Measurements from ENCODE around the gene SCYGR8. TPM values are rescaled to one million over a fixed set of nuclear protein-coding genes. Genes with fewer than 3 reads are reported as not detected.
"Not testable (repeated sequence)": the region's sequence is repeated elsewhere in the genome, so short reads cannot be mapped to it uniquely, and the experiment has no call there.

Gene SCYGR8
- total and polyA plus RNA-seq, 2 donors, result not detected

DNA sequence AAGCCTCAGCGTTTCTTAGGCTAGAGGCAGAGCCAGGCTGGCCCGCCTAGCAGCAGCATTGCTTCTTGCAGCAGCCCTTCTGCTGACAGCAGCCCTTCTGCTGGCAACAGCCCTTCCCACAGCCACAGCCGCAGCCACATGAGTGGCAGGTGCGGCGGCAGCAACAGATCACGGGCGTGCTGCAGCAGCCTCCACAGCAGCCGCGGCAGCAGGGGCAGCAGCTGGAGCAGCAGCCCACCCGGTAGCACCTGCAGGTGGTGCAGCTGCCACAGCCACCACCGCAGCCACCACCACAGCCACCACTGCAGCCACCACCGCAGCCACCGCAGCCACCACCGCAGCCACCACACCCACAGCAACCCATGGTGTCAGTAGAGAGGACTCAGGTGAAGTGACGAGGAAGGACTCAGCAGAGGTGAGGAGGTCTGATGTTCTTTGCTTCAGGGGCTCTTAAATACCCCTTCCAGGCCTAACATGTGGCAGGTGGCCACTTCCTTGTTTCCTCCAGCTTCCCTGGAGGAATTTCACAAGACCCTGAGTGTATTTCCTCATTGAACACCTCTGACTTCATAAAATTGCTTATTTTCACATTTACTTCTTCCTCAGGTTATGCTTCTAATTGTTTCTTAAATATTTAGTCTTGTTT is 21.2 kb upstream of the SCYGR8 start, which contains the start of gene SCYGR6:
Gene SCYGR6 (minus strand): TSS at position 364 of the 646 bp plus-strand sequence. CDS start 0 bp downstream, at position 364.
- Histone ChIP-seq H3K36me3 (ENCODE audit: insufficient read depth) (no peaks in the 10 kb centered on the region), H3K4me1 (ENCODE audit: insufficient read depth) (no peaks in the 10 kb centered on the region), H3K27ac (ENCODE audit: low read depth) (no peak within 1 kb of the TSS), H3K4me3 (ENCODE audit: low read depth, low read length) (no peak within 1 kb of the TSS)
- WGBS, result 91% methylated on average over 15 of the region's 15 CpGs
- no peak for DNase-seq (ENCODE audit: extremely low spot score)

GRCh38 chr2:227728035-227728434 is 17.7 kb upstream of the SCYGR8 start, which contains the start of gene SCYGR7:
Gene SCYGR7, plus strand, starts transcription at chr2:227728335. Its CDS starts 0 bp downstream, at chr2:227728335.
- 85% methylated on average over 5 of the region's 5 CpGs for WGBS

DNA sequence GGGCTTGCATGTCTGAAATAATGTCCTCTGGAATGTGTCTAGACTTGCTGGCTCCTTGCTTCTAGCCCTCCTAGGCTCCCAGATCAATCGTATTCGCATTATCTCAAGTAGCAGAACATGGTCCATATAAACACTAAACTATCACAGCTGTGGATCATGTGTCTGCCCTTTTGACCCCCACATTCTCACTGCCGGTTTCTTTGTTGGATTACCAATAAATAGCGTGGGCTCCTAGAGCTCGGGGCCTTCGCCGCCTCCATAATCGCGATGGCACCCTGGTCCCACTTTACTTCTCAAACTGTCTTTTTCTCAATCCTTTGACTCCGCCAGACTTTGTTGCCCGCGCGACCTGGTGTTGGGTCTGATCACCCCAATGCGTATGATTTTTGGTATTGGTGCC is 6.3 kb upstream of the SCYGR8 start:
- Histone ChIP-seq H3K36me3 (ENCODE audit: insufficient read depth) (no peaks in the 10 kb centered on the region), H3K4me3 (ENCODE audit: low read depth, low read length) (no peak overlapping the region), H3K4me1 (ENCODE audit: insufficient read depth) (no peaks in the 10 kb centered on the region), H3K27ac (ENCODE audit: low read depth) (no peak overlapping the region)
- WGBS, result 52% methylated on average over 14 of the region's 14 CpGs
- DNase-seq (ENCODE audit: extremely low spot score), result no peak

More at GRCh38 chr2:227728035-227728434, 17.7 kb upstream of the SCYGR8 start, which contains the start of gene SCYGR7:
- no peaks in the 10 kb centered on the region for H3K4me1 ChIP-seq (ENCODE audit: insufficient read depth)
- no peak within 1 kb of the TSS for H3K4me3 ChIP-seq (ENCODE audit: low read depth, low read length)
- H3K36me3 ChIP-seq (ENCODE audit: insufficient read depth), result no peaks in the 10 kb centered on the region
- DNase-seq (ENCODE audit: extremely low spot score), result no peak
- no peak within 1 kb of the TSS for H3K27ac ChIP-seq (ENCODE audit: low read depth)

GRCh38 chr2:227740705-227741104 is 5.0 kb upstream of the SCYGR8 start:
- H3K4me1 ChIP-seq (ENCODE audit: insufficient read depth); H3K36me3 ChIP-seq (ENCODE audit: insufficient read depth); H3K4me3 ChIP-seq (ENCODE audit: low read depth, low read length); DNase-seq (ENCODE audit: extremely low spot score); H3K27ac ChIP-seq (ENCODE audit: low read depth): not testable (repeated sequence)
- WGBS, result 74% methylated on average over 7 of the region's 7 CpGs

GRCh38 chr2:227748079-227748478 is 2.4 kb downstream of the SCYGR8 start:
- Histone ChIP-seq H3K36me3 (ENCODE audit: insufficient read depth) (no peaks in the 10 kb centered on the region), H3K27ac (ENCODE audit: low read depth) (no peak overlapping the region), H3K4me1 (ENCODE audit: insufficient read depth) (no peaks in the 10 kb centered on the region), H3K4me3 (ENCODE audit: low read depth, low read length) (no peak overlapping the region)
- DNase-seq (ENCODE audit: extremely low spot score), result no peak
- 67% methylated on average over 6 of the region's 6 CpGs for WGBS

- not testable (repeated sequence) for DNase-seq (ENCODE audit: extremely low spot score); H3K4me1 ChIP-seq (ENCODE audit: insufficient read depth); H3K4me3 ChIP-seq (ENCODE audit: low read depth, low read length); H3K27ac ChIP-seq (ENCODE audit: low read depth); H3K36me3 ChIP-seq (ENCODE audit: insufficient read depth)
- 75% methylated on average over 4 of the region's 4 CpGs for WGBS
Measured at GRCh38 chr2:227756261-227756660, 10.6 kb downstream of the SCYGR8 start.

- no peak for DNase-seq (ENCODE audit: extremely low spot score)
- H3K4me3 ChIP-seq (ENCODE audit: low read depth, low read length), result no peak overlapping the region
- no peak overlapping the region for H3K27ac ChIP-seq (ENCODE audit: low read depth)
- H3K4me1 ChIP-seq (ENCODE audit: insufficient read depth), result no peaks in the 10 kb centered on the region
- no peaks in the 10 kb centered on the region for H3K36me3 ChIP-seq (ENCODE audit: insufficient read depth)
- 69% methylated on average over 13 of the region's 13 CpGs for WGBS
Measured at GRCh38 chr2:227759411-227760118, 13.9 kb downstream of the SCYGR8 start.

GRCh38 chr2:227761740-227762476 is 16.2 kb downstream of the SCYGR8 start:
- no peaks in the 10 kb centered on the region for H3K36me3 ChIP-seq (ENCODE audit: insufficient read depth)
- H3K27ac ChIP-seq (ENCODE audit: low read depth), result no peak overlapping the region
- H3K4me3 ChIP-seq (ENCODE audit: low read depth, low read length), result no peak overlapping the region
- no peaks in the 10 kb centered on the region for H3K4me1 ChIP-seq (ENCODE audit: insufficient read depth)
- peak; percentile 26 for DNase-seq (ENCODE audit: extremely low spot score)
- WGBS, result 66% methylated on average over 6 of the region's 6 CpGs

GRCh38 chr2:227765788-227766372 is 20.2 kb downstream of the SCYGR8 start:
- WGBS, result 62% methylated on average over 4 of the region's 4 CpGs
- Histone ChIP-seq H3K4me1 (ENCODE audit: insufficient read depth) (no peaks in the 10 kb centered on the region), H3K36me3 (ENCODE audit: insufficient read depth) (no peaks in the 10 kb centered on the region), H3K4me3 (ENCODE audit: low read depth, low read length) (no peak overlapping the region), H3K27ac (ENCODE audit: low read depth) (no peak overlapping the region)
- DNase-seq (ENCODE audit: extremely low spot score), result no peak

- Histone ChIP-seq H3K4me3 (ENCODE audit: low read depth, low read length) (no peak overlapping the region), H3K4me1 (ENCODE audit: insufficient read depth) (no peaks in the 10 kb centered on the region), H3K27ac (ENCODE audit: low read depth) (no peak overlapping the region), H3K36me3 (ENCODE audit: insufficient read depth) (no peaks in the 10 kb centered on the region)
- 28% methylated on average over 11 of the region's 11 CpGs for WGBS
- DNase-seq (ENCODE audit: extremely low spot score), result peak; percentile 48
Measured at GRCh38 chr2:227766373-227766883, 20.7 kb downstream of the SCYGR8 start.

DNA sequence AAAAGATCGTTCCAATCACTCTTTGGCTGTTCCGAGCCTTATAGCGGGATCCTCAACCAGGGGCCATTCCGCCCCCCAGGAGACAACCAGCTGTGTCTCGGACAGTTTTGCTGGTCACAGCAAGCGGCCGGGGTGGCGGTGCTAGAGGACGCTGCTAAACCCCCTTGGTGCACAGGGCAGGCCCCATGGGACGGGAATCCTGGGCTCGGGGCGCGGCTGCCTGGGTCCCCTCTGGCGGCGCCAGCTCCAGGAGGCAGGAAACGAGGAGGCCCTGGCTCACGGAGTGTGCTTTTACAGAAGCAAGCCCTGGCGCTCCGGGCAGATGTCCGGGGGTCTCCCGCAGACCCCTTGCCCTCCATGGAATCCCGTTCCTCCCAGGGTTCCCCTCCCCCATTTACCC is 22.1 kb downstream of the SCYGR8 start:
- no peaks in the 10 kb centered on the region for H3K4me1 ChIP-seq (ENCODE audit: insufficient read depth)
- no peaks in the 10 kb centered on the region for H3K36me3 ChIP-seq (ENCODE audit: insufficient read depth)
- H3K4me3 ChIP-seq (ENCODE audit: low read depth, low read length), result no peak overlapping the region
- no peak overlapping the region for H3K27ac ChIP-seq (ENCODE audit: low read depth)
- whole genome bisulfite sequencing, result 95% methylated on average over 22 of the region's 22 CpGs
- no peak for DNase-seq (ENCODE audit: extremely low spot score)

GRCh38 chr2:227772197-227772661 is 26.5 kb downstream of the SCYGR8 start:
- Histone ChIP-seq H3K4me1 (ENCODE audit: insufficient read depth) (no peaks in the 10 kb centered on the region), H3K27ac (ENCODE audit: low read depth) (no peak overlapping the region), H3K36me3 (ENCODE audit: insufficient read depth) (no peaks in the 10 kb centered on the region), H3K4me3 (ENCODE audit: low read depth, low read length) (no peak overlapping the region)
- DNase-seq (ENCODE audit: extremely low spot score), result no peak
- 77% methylated on average over 5 of the region's 5 CpGs for WGBS

GRCh38 chr2:227772932-227773331 is 27.2 kb downstream of the SCYGR8 start:
- no peak for DNase-seq (ENCODE audit: extremely low spot score)
- 57% methylated on average over 2 of the region's 2 CpGs for WGBS
- Histone ChIP-seq H3K36me3 (ENCODE audit: insufficient read depth) (no peaks in the 10 kb centered on the region), H3K27ac (ENCODE audit: low read depth) (no peak overlapping the region), H3K4me3 (ENCODE audit: low read depth, low read length) (no peak overlapping the region), H3K4me1 (ENCODE audit: insufficient read depth) (no peaks in the 10 kb centered on the region)
